ENCODE results near the gene HMGXB3. TPM values are rescaled to one million over a fixed set of nuclear protein-coding genes. Genes with fewer than 3 reads are reported as not detected.

HMGXB3 gene
- total and polyA plus RNA-seq, 4 donors = 2.7 to 22.9 (median 11.0) TPM

DNA sequence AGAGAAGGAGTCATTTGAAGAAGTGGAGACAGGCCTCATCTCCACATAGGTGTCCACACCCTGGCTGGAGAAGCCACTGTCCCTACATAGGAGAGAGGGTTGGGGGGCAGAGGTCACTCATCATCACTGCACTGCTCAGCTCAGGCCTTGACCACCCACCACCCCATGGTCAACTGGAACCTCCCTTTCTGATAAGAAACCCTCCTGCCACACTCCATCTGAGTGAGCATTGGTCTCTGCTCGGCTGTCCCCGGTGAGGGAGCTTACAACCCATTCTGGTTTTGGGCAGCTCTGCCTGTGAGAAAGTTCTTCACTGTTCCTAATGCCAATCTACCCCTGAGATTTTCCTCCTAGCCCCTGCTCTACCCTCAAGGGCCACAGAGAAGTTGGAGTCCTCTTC lies 57.0 kb downstream of the HMGXB3 start (continued):
- TF ChIP-seq CTCF (IDR thresholded peaks at IDR 0.05; ENCODE audit: low read depth, low read length, missing input control) = no peak

DNA sequence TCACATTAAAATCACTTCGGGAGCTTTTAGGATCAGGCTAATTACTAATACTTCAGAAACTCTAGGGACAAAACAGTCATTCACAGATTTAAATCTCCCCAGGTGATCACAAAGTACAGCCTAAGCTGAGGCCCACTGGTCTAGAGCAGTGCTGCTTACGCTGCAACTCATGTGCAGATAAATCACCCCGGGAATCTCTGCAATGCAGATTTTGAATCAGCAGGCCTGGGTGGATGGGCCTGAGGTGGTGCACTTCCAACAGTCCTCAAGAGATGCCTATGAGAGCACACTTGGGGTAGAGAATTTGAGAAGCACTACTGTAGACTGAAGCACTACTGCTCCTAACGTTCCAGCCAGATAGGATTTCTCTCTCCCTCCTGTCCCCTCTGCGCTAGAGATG lies 57.5 kb downstream of the HMGXB3 start:
- no peak overlapping the region for H3K27ac ChIP-seq (ENCODE audit: low read depth in 1 of 2, low read length in 2 of 2)
- no peak overlapping the region for H3K9ac ChIP-seq (ENCODE audit: low read depth in 1 of 2, low read length in 2 of 2)
- no peaks in the 10 kb centered on the region for H3K9me3 ChIP-seq (ENCODE audit: control insufficient read depth in 4 of 4, low read length in 3 of 4)
- no peak for DNase-seq (ENCODE audit: low spot score)
- 78% methylated on average over 5 of the region's 5 CpGs for WGBS
- no peaks in the 10 kb centered on the region for H3K27me3 ChIP-seq (ENCODE audit: control insufficient read depth in 4 of 4, insufficient read depth in 4 of 4, low read length in 3 of 4)
- no peak for TF ChIP-seq MAX (IDR thresholded peaks at IDR 0.05)
- TF ChIP-seq YY1 (IDR thresholded peaks at IDR 0.05) = no peak
- no peak for TF ChIP-seq FOXA1 (IDR thresholded peaks at IDR 0.05)
- no peak for TF ChIP-seq FOXA2 (IDR thresholded peaks at IDR 0.05)
- TF ChIP-seq, protein P1, sequence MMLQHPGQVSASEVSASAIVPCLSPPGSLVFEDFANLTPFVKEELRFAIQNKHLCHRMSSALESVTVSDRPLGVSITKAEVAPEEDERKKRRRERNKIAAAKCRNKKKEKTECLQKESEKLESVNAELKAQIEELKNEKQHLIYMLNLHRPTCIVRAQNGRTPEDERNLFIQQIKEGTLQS (IDR thresholded peaks at IDR 0.05) = no peak
- TF ChIP-seq HNF4G (IDR thresholded peaks at IDR 0.05) = no peak
- no peak for TF ChIP-seq RAD21 (IDR thresholded peaks at IDR 0.05)
- TF ChIP-seq GABPA (IDR thresholded peaks at IDR 0.05 in 1 of 2, conservative IDR thresholded peaks at IDR 0.05 in 1 of 2) = no peak
- TF ChIP-seq SP1 (IDR thresholded peaks at IDR 0.05) = no peak
- no peak for TF ChIP-seq JUND (IDR thresholded peaks at IDR 0.05)
- TF ChIP-seq, protein P2, sequence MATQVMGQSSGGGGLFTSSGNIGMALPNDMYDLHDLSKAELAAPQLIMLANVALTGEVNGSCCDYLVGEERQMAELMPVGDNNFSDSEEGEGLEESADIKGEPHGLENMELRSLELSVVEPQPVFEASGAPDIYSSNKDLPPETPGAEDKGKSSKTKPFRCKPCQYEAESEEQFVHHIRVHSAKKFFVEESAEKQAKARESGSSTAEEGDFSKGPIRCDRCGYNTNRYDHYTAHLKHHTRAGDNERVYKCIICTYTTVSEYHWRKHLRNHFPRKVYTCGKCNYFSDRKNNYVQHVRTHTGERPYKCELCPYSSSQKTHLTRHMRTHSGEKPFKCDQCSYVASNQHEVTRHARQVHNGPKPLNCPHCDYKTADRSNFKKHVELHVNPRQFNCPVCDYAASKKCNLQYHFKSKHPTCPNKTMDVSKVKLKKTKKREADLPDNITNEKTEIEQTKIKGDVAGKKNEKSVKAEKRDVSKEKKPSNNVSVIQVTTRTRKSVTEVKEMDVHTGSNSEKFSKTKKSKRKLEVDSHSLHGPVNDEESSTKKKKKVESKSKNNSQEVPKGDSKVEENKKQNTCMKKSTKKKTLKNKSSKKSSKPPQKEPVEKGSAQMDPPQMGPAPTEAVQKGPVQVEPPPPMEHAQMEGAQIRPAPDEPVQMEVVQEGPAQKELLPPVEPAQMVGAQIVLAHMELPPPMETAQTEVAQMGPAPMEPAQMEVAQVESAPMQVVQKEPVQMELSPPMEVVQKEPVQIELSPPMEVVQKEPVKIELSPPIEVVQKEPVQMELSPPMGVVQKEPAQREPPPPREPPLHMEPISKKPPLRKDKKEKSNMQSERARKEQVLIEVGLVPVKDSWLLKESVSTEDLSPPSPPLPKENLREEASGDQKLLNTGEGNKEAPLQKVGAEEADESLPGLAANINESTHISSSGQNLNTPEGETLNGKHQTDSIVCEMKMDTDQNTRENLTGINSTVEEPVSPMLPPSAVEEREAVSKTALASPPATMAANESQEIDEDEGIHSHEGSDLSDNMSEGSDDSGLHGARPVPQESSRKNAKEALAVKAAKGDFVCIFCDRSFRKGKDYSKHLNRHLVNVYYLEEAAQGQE (IDR thresholded peaks at IDR 0.05) = no peak
- no peak for TF ChIP-seq RXRA (IDR thresholded peaks at IDR 0.05)
- TF ChIP-seq NR2F2 (IDR thresholded peaks at IDR 0.05) = no peak
- TF ChIP-seq CTCF (IDR thresholded peaks at IDR 0.05; ENCODE audit: low read depth, low read length, missing input control) = no peak
- no peak for TF ChIP-seq TAF1 (conservative IDR thresholded peaks at IDR 0.05)
- TF ChIP-seq EGR1 (IDR thresholded peaks at IDR 0.05; ENCODE audit: low read depth in 2 of 2) = no peak
- H3K36me3 ChIP-seq (ENCODE audit: control insufficient read depth in 4 of 4, insufficient read depth in 3 of 4, low read depth in 1 of 4, low read length in 3 of 4) = peaks cover 2 to 20% (median 14%) of the 10 kb centered on the region in 4 donors
- no peak overlapping the region for H3K4me3 ChIP-seq (ENCODE audit: low read depth in 1 of 3, low read length in 3 of 3)
- H3K4me1 ChIP-seq (ENCODE audit: control insufficient read depth in 4 of 4, insufficient read depth in 4 of 4, low read length in 3 of 4) = no peaks in the 10 kb centered on the region
